Muscle layer of duodenum (tissue), 2 donors: ENCODE measurements around the gene CNTNAP2.
"Not testable (repeated sequence)": the region's sequence is repeated elsewhere in the genome, so short reads cannot be mapped to it uniquely, and the experiment has no call there.

Source experiments
- H3K27ac ChIP-seq: one replicate; pipeline ENCODE4 v1.7.0; 2013; ENCODE audit warnings: mild to moderate bottlenecking, low read length
- H3K27me3 ChIP-seq: one replicate; pipeline ENCODE4 v1.7.0; 2013; ENCODE audit warnings: low read depth, mild to moderate bottlenecking, control low read depth, low read length
- H3K36me3 ChIP-seq, 2 donors: one replicate each; pipeline ENCODE4 v1.7.0; 2013; ENCODE audit warnings: low read length in 2 of 2, control low read depth in 1 of 2, mild to moderate bottlenecking in 1 of 2; ENCODE audit not compliant: insufficient read depth in 2 of 2, control insufficient read depth in 1 of 2
- H3K4me1 ChIP-seq, 2 donors: one replicate each; pipeline ENCODE4 v1.7.0; 2013; ENCODE audit warnings: low read length in 2 of 2, mild to moderate bottlenecking in 2 of 2, control low read depth in 1 of 2, moderate library complexity in 1 of 2; ENCODE audit not compliant: insufficient read depth in 2 of 2, control insufficient read depth in 1 of 2
- H3K4me3 ChIP-seq, 2 donors: one replicate each; pipeline ENCODE4 v1.7.0; 2013; ENCODE audit warnings: low read length in 2 of 2, low read depth in 1 of 2, mild to moderate bottlenecking in 1 of 2
- H3K9me3 ChIP-seq, 2 donors: one replicate each; pipeline ENCODE4 v1.7.0; 2013; ENCODE audit warnings: low read length in 2 of 2, control low read depth in 1 of 2, mild to moderate bottlenecking in 1 of 2; ENCODE audit not compliant: control insufficient read depth in 1 of 2
- donor health status: healthy.

The CNTNAP2 gene

DNA sequence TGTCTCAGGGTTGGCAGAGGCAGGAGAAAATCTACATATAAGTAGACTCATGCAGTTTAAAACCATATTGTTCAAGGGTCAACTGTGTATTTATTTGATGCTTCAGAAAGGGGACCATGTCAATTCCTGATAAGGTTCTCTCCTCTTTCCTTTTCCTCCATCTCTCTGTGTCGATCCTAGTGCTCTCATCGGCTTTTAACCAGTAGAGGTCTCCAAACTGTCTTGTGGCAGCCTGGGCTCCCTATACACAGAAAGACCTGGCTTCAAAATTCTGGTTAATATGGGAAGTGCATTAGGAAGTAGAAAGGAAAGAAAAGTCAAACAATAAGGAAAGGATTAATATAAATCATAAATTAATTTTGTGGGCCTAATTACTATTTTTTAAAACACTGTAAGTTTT lies 2169.5 kb downstream of the CNTNAP2 start:
- H3K36me3 ChIP-seq = no peaks in the 10 kb centered on the region

DNA sequence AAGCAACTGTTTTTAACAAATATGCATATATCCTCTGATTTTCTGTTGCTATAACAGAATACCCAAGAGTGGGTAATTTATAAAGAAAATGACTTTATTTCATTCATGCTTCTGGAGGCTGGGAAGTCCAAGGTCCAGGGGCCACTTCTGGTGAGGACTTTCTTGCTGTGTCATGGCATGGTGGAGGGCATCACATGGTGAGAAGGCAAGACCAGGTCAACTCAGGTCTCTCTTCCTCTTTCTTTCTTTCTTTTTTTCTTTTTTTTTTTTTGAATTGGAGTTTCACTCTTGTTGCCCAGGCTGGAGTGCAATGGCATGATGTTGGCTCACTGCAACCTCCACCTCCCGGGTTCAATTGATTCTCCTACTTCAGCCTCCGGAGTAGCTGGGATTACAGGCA lies 2170.9 kb downstream of the CNTNAP2 start:
- H3K27ac ChIP-seq = no peak overlapping the region
- no peaks in the 10 kb centered on the region for H3K9me3 ChIP-seq

More for the DNA sequence above, 2169.5 kb downstream of the CNTNAP2 start:
- Histone ChIP-seq H3K9me3 (no peaks in the 10 kb centered on the region), H3K4me3 (no peak overlapping the region), H3K27me3 (no peaks in the 10 kb centered on the region), H3K27ac (no peak overlapping the region), H3K4me1 (no peaks in the 10 kb centered on the region)

DNA sequence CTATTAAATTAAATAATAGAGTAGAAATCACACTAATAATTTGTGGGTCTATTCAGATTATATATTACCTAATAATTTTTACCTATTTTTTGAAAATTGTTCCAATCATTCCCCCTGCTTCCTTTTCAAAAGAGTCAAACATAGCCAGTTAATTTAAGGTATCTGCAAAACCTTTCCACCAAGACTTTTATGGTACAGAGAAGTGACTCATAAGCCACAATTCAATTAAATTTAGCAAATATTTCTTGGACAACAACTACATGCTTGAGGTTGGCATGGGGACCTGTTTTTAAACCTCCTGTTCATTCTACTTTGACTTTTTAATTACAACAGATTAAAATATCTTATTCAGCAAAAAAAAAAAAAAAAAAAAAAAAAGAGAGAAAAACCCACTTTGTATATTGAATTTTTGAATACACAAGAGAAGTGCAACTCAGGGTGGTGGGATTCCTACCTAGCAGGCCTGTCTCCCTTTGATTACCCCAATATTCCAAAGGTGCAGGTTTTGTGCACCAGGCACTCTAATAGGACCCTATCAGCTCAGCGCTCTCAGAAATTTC lies 2172.1 kb downstream of the CNTNAP2 start:
- Histone ChIP-seq H3K9me3 (no peaks in the 10 kb centered on the region), H3K27ac (no peak overlapping the region), H3K27me3 (no peaks in the 10 kb centered on the region), H3K4me1 (no peaks in the 10 kb centered on the region), H3K4me3 (no peak overlapping the region), H3K36me3 (no peaks in the 10 kb centered on the region)

More for the DNA sequence above, 2170.9 kb downstream of the CNTNAP2 start:
- H3K4me3 ChIP-seq = no peak overlapping the region
- no peaks in the 10 kb centered on the region for H3K27me3 ChIP-seq
- H3K36me3 ChIP-seq = no peaks in the 10 kb centered on the region
- H3K4me1 ChIP-seq = no peaks in the 10 kb centered on the region

DNA sequence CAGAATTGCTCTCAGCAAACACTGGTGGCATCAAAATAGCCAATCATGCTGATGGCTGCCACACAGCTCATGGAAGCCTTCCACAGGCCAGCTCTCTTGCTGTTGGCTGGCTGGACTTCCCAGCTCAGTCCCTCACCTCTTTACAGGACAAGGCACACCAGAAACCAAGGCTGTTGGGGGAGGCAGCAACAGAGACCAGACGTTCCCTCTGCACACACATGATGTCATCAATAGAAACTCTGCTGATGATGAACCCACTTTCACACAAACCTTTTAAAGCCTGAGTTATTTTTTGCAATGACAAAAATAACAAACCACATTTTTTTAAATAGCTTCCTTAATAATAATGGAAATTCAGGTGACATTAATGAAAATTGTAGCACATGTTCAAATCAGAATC lies 2173.0 kb downstream of the CNTNAP2 start:
- Histone ChIP-seq H3K27me3 (no peaks in the 10 kb centered on the region), H3K27ac (no peak overlapping the region), H3K4me1 (no peaks in the 10 kb centered on the region), H3K9me3 (no peaks in the 10 kb centered on the region), H3K4me3 (no peak overlapping the region), H3K36me3 (no peaks in the 10 kb centered on the region)

DNA sequence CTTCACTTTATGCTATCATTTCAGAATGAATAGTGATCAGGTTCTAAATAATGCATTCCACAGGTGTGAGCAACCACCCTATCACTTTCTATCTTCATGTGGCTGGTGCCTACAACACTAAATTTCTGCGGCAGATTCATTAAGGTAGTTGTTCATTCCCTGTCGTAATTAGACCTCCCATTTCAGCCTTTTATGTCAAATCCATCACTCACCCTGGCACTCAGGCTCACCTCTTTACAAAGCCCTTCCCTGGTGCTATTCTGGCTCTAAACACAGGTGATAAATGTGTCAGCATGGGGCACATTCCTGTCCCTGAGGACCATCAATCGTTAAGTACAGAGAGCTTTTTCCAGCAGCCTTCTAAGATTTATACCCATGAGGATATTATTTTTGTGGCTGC lies 2173.9 kb downstream of the CNTNAP2 start:
- no peaks in the 10 kb centered on the region for H3K9me3 ChIP-seq
- H3K27ac ChIP-seq = no peak overlapping the region
- no peaks in the 10 kb centered on the region for H3K4me1 ChIP-seq
- H3K27me3 ChIP-seq = no peaks in the 10 kb centered on the region
- no peaks in the 10 kb centered on the region for H3K36me3 ChIP-seq
- H3K4me3 ChIP-seq = no peak overlapping the region

DNA sequence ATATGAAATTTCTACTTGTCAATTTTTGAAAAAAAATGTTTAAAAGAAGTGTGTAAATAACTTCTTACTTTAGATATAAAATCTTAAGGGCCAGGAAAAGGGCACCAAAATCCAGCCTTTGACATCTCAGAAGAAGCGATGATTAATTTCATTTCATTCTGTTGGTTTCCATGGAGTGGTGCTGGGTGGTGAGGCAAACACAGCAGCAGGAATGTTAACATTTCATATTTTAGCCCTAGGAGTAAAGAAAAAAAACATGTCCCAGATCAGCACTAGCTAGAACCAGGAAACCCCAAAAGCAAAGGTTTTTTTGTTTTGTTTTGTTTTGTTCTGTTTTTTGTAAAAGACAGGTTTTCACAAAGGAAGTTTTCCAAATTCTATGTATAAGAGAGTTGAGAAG lies 2175.2 kb downstream of the CNTNAP2 start:
- Histone ChIP-seq H3K27me3 (no peaks in the 10 kb centered on the region), H3K27ac (no peak overlapping the region), H3K9me3 (no peaks in the 10 kb centered on the region)

DNA sequence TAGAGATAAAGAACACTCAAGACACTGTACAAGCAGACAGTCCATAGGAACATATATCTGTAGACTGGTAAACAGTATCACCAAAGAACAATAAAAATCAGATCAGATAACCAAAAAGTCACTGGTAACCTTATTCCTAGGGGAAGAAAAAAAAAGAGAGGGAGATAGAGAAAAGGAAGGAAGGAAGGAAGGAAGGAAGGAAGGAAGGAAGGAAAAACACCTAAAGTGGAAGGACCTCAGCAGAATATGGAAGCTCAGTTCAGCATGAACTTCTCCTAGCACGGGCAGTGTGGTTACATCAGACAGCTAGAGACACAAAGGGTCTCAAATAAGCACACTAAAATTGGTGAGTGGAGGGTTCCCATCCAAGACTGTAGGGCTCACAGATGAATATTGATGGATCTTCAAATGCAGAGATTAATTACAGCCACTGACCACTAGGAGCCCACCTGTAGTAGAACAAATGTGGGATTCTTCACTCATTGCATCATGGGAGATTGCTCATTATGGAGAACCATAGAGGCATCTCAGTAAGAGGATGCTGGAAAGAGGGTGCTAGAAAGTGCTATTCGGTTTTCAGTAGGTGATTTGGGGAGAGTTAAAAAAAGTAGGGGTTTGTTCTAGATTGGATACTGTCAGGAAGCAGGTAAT lies 2180.5 kb downstream of the CNTNAP2 start:
- H3K9me3 ChIP-seq = no peaks in the 10 kb centered on the region
- H3K36me3 ChIP-seq = no peaks in the 10 kb centered on the region
- no peak overlapping the region for H3K4me3 ChIP-seq
- no peaks in the 10 kb centered on the region for H3K27me3 ChIP-seq
- H3K27ac ChIP-seq = no peak overlapping the region
- H3K4me1 ChIP-seq = no peaks in the 10 kb centered on the region

More for the DNA sequence above, 2175.2 kb downstream of the CNTNAP2 start:
- Histone ChIP-seq H3K4me1 (no peaks in the 10 kb centered on the region), H3K4me3 (no peak overlapping the region), H3K36me3 (no peaks in the 10 kb centered on the region)

DNA sequence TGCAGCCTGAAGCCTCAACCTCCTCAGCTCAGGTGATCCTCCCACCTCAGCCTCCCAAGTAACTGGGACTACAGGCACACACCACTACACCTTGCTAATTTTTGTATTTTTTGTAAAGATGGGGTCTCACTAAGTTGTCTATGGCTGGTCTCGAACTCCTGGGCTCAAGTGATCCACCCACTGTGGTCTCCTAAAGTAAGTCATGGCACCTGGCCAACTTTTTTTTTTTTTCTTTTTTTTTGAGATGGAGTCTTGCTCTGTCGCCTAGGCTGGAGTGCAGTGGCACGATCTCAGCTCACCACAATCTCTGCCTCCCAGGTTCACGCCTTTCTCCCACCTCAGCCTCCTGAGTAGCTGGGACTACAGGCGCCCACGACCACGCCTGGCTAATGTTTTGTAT lies 2182.2 kb downstream of the CNTNAP2 start:
- H3K4me1 ChIP-seq, H3K27ac ChIP-seq, H3K27me3 ChIP-seq, H3K9me3 ChIP-seq, H3K4me3 ChIP-seq, H3K36me3 ChIP-seq: not testable (repeated sequence)

DNA sequence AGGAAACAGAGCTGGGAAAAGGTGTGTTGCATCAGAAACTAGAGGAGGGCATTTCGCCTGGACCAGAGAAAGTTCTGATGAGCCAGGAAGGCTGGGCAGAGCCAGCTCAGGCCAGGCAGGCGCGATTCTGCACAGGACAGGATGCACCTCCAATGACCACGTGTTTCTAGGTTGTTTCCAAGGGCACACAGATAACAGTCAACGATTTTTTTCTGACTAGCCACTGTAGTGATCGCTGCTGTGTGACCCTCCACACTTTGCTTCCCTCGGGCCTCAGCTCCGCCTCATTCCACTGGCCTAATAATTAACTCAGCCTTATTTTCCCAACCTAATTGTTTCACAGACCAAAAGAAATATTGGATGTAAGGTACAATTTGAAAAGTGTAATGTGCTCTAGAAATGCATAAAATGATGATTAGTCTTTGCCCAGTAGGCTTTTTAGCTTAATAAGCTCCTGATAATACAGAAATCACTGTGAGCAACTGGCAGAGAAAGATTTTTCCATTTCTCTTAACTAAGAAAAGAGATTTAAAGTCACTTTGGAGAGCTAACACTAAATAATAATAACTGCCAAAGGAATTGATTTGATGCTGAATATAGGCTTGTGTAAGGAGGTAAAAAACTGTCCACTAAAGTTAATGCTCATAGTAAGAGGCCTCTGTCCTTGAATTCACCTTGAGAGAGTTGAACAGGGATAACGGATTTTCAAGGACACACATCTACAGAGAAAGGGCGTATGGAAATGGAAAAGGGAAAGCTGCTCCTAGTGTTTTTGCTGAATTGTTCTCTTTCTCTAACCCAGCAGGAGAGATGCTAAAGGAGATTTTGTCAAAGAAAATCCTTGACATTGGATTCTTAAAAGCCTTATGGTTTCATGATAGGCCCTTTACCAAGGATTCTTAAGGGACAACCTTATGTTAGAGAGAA lies 2183.0 kb downstream of the CNTNAP2 start:
- no peaks in the 10 kb centered on the region for H3K36me3 ChIP-seq
- no peaks in the 10 kb centered on the region for H3K9me3 ChIP-seq
- H3K4me1 ChIP-seq = peaks cover 3 to 11% of the 10 kb centered on the region in 2 donors
- no peaks in the 10 kb centered on the region for H3K27me3 ChIP-seq
- no peak overlapping the region for H3K4me3 ChIP-seq
- H3K27ac ChIP-seq = no peak overlapping the region

DNA sequence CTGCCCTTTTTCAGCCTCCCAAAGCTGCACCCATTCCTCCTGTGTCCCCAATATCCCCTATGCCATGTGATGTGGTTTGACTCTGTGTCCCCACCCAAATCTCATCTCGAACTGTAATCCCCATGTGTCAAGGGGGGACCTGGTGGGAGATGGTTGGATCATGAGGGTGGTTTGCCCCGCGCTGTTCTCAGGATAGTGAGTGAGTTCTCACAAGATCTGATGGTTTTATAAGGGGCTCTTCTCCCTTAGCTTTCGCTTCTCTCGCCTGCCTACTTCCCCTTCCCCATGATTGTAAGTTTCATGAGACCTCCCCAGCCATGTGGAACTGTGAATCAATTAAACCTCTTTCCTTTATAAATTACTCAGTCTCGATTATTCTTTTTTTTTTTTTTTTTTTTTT lies 2185.8 kb downstream of the CNTNAP2 start:
- H3K36me3 ChIP-seq, H3K27me3 ChIP-seq: not testable (repeated sequence)

DNA sequence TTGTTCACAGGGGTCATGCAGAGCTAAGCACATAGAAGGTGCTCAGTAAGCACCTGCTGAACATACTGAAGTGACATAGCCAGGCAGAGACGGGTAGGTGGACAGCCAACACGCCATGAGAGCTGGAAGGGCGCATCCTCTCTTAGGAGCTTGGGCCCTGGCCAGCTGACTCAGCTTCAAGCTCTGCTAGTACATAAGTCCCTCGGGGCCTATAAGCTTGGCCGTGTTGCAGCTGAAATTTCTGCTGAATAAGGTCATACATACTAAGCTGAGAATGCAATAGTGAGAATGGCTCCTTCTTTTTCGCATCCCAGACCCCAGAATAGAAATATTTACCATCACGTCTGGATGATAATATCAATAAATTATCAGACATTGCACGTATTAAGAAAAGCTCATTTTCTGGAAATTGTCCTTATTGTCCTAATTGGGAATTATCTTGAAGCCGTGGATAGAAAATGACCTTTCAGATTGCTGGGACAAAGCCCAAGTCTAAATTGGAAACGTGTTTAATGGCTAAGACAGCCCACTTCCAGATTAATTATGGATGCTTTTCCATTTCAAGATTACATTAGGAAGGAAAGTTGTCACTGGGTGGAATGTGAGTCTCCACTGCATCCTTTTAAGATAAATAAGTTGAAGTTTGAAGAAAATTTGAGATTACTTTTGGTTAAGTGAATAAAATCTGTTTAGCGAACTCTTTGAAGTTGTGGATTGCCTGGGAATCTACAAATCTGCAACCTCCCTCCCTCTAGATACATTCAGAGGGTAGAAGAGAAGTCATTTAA lies 2186.9 kb downstream of the CNTNAP2 start:
- no peaks in the 10 kb centered on the region for H3K9me3 ChIP-seq
- no peak overlapping the region for H3K4me3 ChIP-seq
- peaks cover 3 to 11% of the 10 kb centered on the region in 2 donors for H3K4me1 ChIP-seq
- H3K36me3 ChIP-seq = no peaks in the 10 kb centered on the region
- no peak overlapping the region for H3K27ac ChIP-seq
- H3K27me3 ChIP-seq = no peaks in the 10 kb centered on the region

More for the DNA sequence above, 2185.8 kb downstream of the CNTNAP2 start:
- not testable (repeated sequence) for H3K4me3 ChIP-seq, H3K9me3 ChIP-seq, H3K27ac ChIP-seq
- H3K4me1 ChIP-seq = peaks cover 3 to 11% of the 10 kb centered on the region in 2 donors
